NCI-H510A (cell line): ENCODE measurements around the gene AARSD1.
A peak's percentile ranks its signal among the peaks of the same experiment; 100 is the strongest.
"Not testable (repeated sequence)": the region's sequence is repeated elsewhere in the genome, so short reads cannot be mapped to it uniquely, and the experiment has no call there.

ENCODE experiments used
- DNase-seq: peaks from one replicate; lab custom pipeline; 2025; lab: John Stamatoyannopoulos, UW

AARSD1 gene

GRCh38 chr17:42920106-42920900 lies 44.0 kb downstream of the AARSD1 start:
- no peak for DNase-seq

- not testable (repeated sequence) for DNase-seq
Observed at GRCh38 chr17:42919522-42920077, 44.7 kb downstream of the AARSD1 start.

- DNase-seq, result peak; percentile 19
Observed at GRCh38 chr17:42918902-42919521, 45.2 kb downstream of the AARSD1 start.

GRCh38 chr17:42917236-42917603 lies 47.0 kb downstream of the AARSD1 start:
- DNase-seq, result no peak

GRCh38 chr17:42916388-42917235 lies 47.6 kb downstream of the AARSD1 start:
- DNase-seq, result not testable (repeated sequence)

- DNase-seq, result not testable (repeated sequence)
Observed at GRCh38 chr17:42915288-42915687, 49.0 kb downstream of the AARSD1 start.

GRCh38 chr17:42913981-42914617 lies 50.2 kb downstream of the AARSD1 start:
- no peak for DNase-seq

- DNase-seq, result no peak
Observed at GRCh38 chr17:42913522-42913921, 50.7 kb downstream of the AARSD1 start.

- no peak for DNase-seq
Observed at GRCh38 chr17:42908872-42909700, 55.2 kb downstream of the AARSD1 start.

- DNase-seq, result no peak
Observed at GRCh38 chr17:42906772-42907446, 57.3 kb downstream of the AARSD1 start.

- DNase-seq, result no peak
Observed at GRCh38 chr17:42904110-42904469, 60.2 kb downstream of the AARSD1 start.

GRCh38 chr17:42901535-42902229 lies 62.6 kb downstream of the AARSD1 start:
- no peak for DNase-seq
